ENCODE results near the gene MEF2A. TPM values are rescaled to one million over a fixed set of nuclear protein-coding genes. Genes with fewer than 3 reads are reported as not detected.

The MEF2A gene
- total and polyA plus RNA-seq, 12 donors = 31.2 to 194 (median 167) TPM

- H3K27ac ChIP-seq = peak overlapping the region in 7 of 10 donors; percentile 10 to 76 (median 59)
- no peaks in the 10 kb centered on the region for H3K27me3 ChIP-seq
- WGBS, 2 donors = 70 to 71% methylated on average over 7 of the region's 7 CpGs
- peaks cover 0 to 5% (median 0%) of the 10 kb centered on the region in 11 donors for H3K9me3 ChIP-seq
- H3K4me3 ChIP-seq = no peak overlapping the region
- H3K36me3 ChIP-seq = peaks cover 0 to 29% (median 2%) of the 10 kb centered on the region in 9 donors
- no peak for TF ChIP-seq CTCF (IDR thresholded peaks at IDR 0.05)
- intact Hi-C loops (cut with DNase I) = loop anchor here in 1 of 10 donors (5.0 kb wide), 1 partner anchor 42 kb away; no protein-coding TSS in a partner anchor
- H3K4me1 ChIP-seq = peaks cover 0 to 90% (median 75%) of the 10 kb centered on the region in 9 donors
- ATAC-seq (no peak), DNase-seq (no peak)
Measured at GRCh38 chr15:99630607-99631131, 64.9 kb downstream of the MEF2A start.

DNA sequence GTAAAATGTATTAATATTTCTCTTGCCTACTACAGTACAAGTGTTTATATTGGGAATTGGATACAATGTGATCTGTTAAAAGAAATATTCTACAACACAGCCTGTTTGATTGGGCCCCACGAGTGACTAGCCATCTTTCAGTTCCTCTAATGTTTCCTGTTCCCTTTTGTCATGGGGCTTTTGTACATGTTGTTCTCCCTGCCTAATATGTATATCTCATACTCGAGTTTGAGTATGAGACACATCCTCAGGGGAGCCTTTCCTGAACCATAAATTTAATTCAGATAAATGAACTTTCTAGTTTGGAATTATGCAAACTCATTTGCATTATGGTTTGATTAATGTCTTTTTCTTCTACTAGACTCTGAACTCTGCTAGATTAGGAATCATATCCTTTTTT lies 65.5 kb downstream of the MEF2A start:
- Histone ChIP-seq H3K27me3 (no peaks in the 10 kb centered on the region), H3K9me3 (peaks cover 0 to 6% (median 0%) of the 10 kb centered on the region in 11 donors), H3K27ac (peak overlapping the region in 8 of 10 donors; percentile 10 to 76 (median 42)), H3K4me1 (peaks cover 0 to 87% (median 72%) of the 10 kb centered on the region in 9 donors), H3K36me3 (peaks cover 0 to 35% (median 2%) of the 10 kb centered on the region in 9 donors), H3K4me3 (no peak overlapping the region)
- DNase-seq (no peak), ATAC-seq (peak in 6 of 8 donors; percentile 41 to 84 (median 76))
- intact Hi-C loops (cut with DNase I) = loop anchor here in 1 of 10 donors (5.0 kb wide), 1 partner anchor 41 kb away; no protein-coding TSS in a partner anchor
- TF ChIP-seq CTCF (IDR thresholded peaks at IDR 0.05) = no peak
- 0 to 5% methylated on average over 2 of the region's 2 CpGs for WGBS, 2 donors

DNA sequence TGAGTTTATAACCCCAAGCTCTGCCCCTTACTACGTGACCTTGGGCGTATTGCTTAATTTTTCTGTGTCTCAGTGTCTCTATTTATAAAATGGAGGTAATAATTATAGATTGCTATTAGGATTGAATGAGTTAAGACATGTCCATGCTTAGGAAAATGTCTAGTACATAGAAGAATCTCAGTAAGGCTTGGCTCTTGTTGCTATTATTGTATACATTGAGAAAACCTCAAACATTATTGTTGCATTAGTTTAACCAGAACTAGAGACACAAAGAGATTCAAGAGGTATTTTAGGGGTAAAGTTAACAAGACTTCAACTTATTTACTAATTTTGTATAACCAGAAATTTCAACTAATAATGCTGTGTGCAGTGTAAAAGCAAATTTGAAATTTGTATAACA lies 66.7 kb downstream of the MEF2A start:
- ATAC-seq = no peak
- peaks cover 0 to 83% (median 60%) of the 10 kb centered on the region in 9 donors for H3K4me1 ChIP-seq

GRCh38 chr15:99633655-99634054 lies 67.9 kb downstream of the MEF2A start:
- DNase-seq (no peak), ATAC-seq (no peak)
- peak overlapping the region in 2 of 10 donors; percentile 31 to 51 for H3K27ac ChIP-seq
- peaks cover 0 to 10% (median 0%) of the 10 kb centered on the region in 11 donors for H3K9me3 ChIP-seq
- no peak for TF ChIP-seq CTCF (IDR thresholded peaks at IDR 0.05)
- no peak overlapping the region for H3K4me3 ChIP-seq
- no peaks in the 10 kb centered on the region for H3K27me3 ChIP-seq
- intact Hi-C loops (cut with DNase I) = loop anchor here in 1 of 10 donors (5.0 kb wide), 1 partner anchor 39 kb away; no protein-coding TSS in a partner anchor
- WGBS, 2 donors = 97 to 98% methylated on average over 2 of the region's 2 CpGs
- H3K36me3 ChIP-seq = peaks cover 0 to 44% (median 2%) of the 10 kb centered on the region in 9 donors
- peaks cover 0 to 79% (median 49%) of the 10 kb centered on the region in 9 donors for H3K4me1 ChIP-seq

More for the DNA sequence above, 66.7 kb downstream of the MEF2A start:
- intact Hi-C loops (cut with DNase I) = loop anchor here in 1 of 10 donors (5.0 kb wide), 1 partner anchor 40 kb away; no protein-coding TSS in a partner anchor
- Histone ChIP-seq H3K27me3 (no peaks in the 10 kb centered on the region), H3K9me3 (peaks cover 0 to 10% (median 0%) of the 10 kb centered on the region in 11 donors), H3K36me3 (peaks cover 0 to 44% (median 2%) of the 10 kb centered on the region in 9 donors), H3K4me3 (no peak overlapping the region), H3K27ac (peak overlapping the region in 6 of 10 donors; percentile 11 to 76 (median 60))
- no peak for TF ChIP-seq CTCF (IDR thresholded peaks at IDR 0.05)
- no peak for DNase-seq
- WGBS, 2 donors = 76 to 84% methylated on average over 2 of the region's 2 CpGs
